GM12878 (cell line): ENCODE results near the gene FER1L5. TPM values are rescaled to one million over a fixed set of nuclear protein-coding genes. Genes with fewer than 3 reads are reported as not detected.

ENCODE experiments used
- BCLAF1 ChIP-seq: fragments of 450-650 bp; IDR thresholded peaks from 2 replicates; pipeline ENCODE4 v1.6.1; 2017; ENCODE audit warnings: antibody characterized with exemption, mild to moderate bottlenecking, moderate library complexity
- CBX3 ChIP-seq: fragments of 200-600 bp; sonication (generic); IDR thresholded peaks from 2 replicates; pipeline ENCODE4 v1.6.1; 2016; ENCODE audit warnings: low read depth, borderline replicate concordance
- E2F4 ChIP-seq: IDR thresholded peaks from 2 replicates; pipeline ENCODE4 v1.6.1; 2012; ENCODE audit warnings: low read depth, low read length, improper control_type of control experiment
- GABPA ChIP-seq: IDR thresholded peaks from 2 replicates; pipeline ENCODE4 v1.6.1; 2014; ENCODE audit warnings: antibody characterized with exemption, low read depth, mild to moderate bottlenecking, inconsistent platforms
- HDAC6 ChIP-seq: fragments of 200-600 bp; sonication (generic); IDR thresholded peaks from one replicate; pipeline ENCODE4 v1.8.0; 2017; ENCODE audit warnings: antibody characterized with exemption; ENCODE audit not compliant: unreplicated experiment
- HDGF ChIP-seq: fragments of 450-650 bp; IDR thresholded peaks from 2 replicates; pipeline ENCODE4 v1.6.1; 2016; ENCODE audit warnings: antibody characterized with exemption
- JUND ChIP-seq: IDR thresholded peaks from 2 replicates; pipeline ENCODE4 v1.6.1; 2012; ENCODE audit warnings: low read depth, mild to moderate bottlenecking, low read length, improper control_type of control experiment, moderate library complexity
- KLF5 ChIP-seq: fragments of 450-650 bp; IDR thresholded peaks from 2 replicates; pipeline ENCODE4 v1.6.1; 2014; ENCODE audit warnings: mild to moderate bottlenecking; ENCODE audit not compliant: partially characterized antibody
- NR2C1 ChIP-seq: fragments of 450-650 bp; IDR thresholded peaks from 2 replicates; pipeline ENCODE4 v1.6.1; 2017; ENCODE audit warnings: antibody characterized with exemption, mild to moderate bottlenecking, moderate library complexity
- NR2C2 ChIP-seq: IDR thresholded peaks from 2 replicates; pipeline ENCODE4 v1.6.1; 2011; ENCODE audit warnings: borderline replicate concordance, low read depth; ENCODE audit not compliant: control insufficient read depth, insufficient read length
- NRF1 ChIP-seq: conservative IDR thresholded peaks from 2 replicates; pipeline ENCODE4 v1.6.1; 2011; ENCODE audit warnings: mild to moderate bottlenecking, low read depth, low read length, improper control_type of control experiment
- PAX8 ChIP-seq: fragments of 450-650 bp; IDR thresholded peaks from 2 replicates; pipeline ENCODE4 v1.6.1; 2017; ENCODE audit warnings: mild to moderate bottlenecking, moderate library complexity
- RAD21 ChIP-seq: IDR thresholded peaks from 2 replicates; pipeline ENCODE4 v1.6.1; 2011; ENCODE audit warnings: mild to moderate bottlenecking, low read depth, low read length, moderate library complexity; ENCODE audit not compliant: insufficient read depth
- SKIL ChIP-seq: fragments of 450-650 bp; IDR thresholded peaks from 2 replicates; pipeline ENCODE4 v1.6.1; 2017; ENCODE audit warnings: mild to moderate bottlenecking, low read depth, inconsistent platforms; ENCODE audit not compliant: poor library complexity, severe bottlenecking
- STAT3 ChIP-seq: IDR thresholded peaks from 2 replicates; pipeline ENCODE4 v1.6.1; 2011; ENCODE audit warnings: low read depth, low read length, improper control_type of control experiment
- SUPT20H ChIP-seq: IDR thresholded peaks from 2 replicates; pipeline ENCODE4 v1.6.1; 2011; ENCODE audit warnings: low read depth, mild to moderate bottlenecking, low read length, moderate library complexity, borderline replicate concordance; ENCODE audit not compliant: control insufficient read depth
- YBX1 ChIP-seq: fragments of 450-650 bp; IDR thresholded peaks from 2 replicates; pipeline ENCODE4 v1.6.1; 2016; ENCODE audit warnings: antibody characterized with exemption
- ZSCAN29 ChIP-seq: fragments of 450-650 bp; IDR thresholded peaks from 2 replicates; pipeline ENCODE4 v1.6.1; 2017; ENCODE audit warnings: mild to moderate bottlenecking, moderate library complexity
- ZZZ3 ChIP-seq: IDR thresholded peaks from 2 replicates; pipeline ENCODE4 v1.6.1; 2011; ENCODE audit warnings: low read depth; ENCODE audit not compliant: control insufficient read depth, insufficient read length
- polyA plus RNA-seq, 11 experiments: library from polyadenylated mRNA; depleted of rRNA in 4 of 11; unstranded in 6 of 11; stranded (reverse) in 5 of 11; fragments of >200 nt; fragmentation: Nextera tagmentation in 4 of 11; fragmentation: Illumina TruSeq in 1 of 11; extraction: Ambion mirVana in 4 of 11; extraction: Trizol in 1 of 11; gene quantifications; 1 replicate in 1 of 11; 2 replicates in 10 of 11; pipeline versions ENCODE4 v1.2.1 to v1.2.3, GENCODE V29; 2011 to 2016; ENCODE audit warnings: inconsistent platforms in 2 of 11, missing spikeins in 2 of 11, low read depth in 1 of 11
- total RNA-seq, 4 experiments: library from RNA; depleted of rRNA in 3 of 4; stranded (reverse); fragments of >200 nt in 3 of 4; fragmentation: Illumina TruSeq in 1 of 4; extraction: Trizol in 1 of 4; gene quantifications; 2 replicates each; pipeline versions ENCODE4 v1.2.1 to v1.2.3, GENCODE V29; 2013 to 2021
- TF ChIP-seq, protein P1 (sequence below): fragments of 450-650 bp; formaldehyde crosslinking; IDR thresholded peaks from 2 replicates; pipeline ENCODE4 v1.5.0; 2022; ENCODE audit warnings: mild to moderate bottlenecking, missing genetic modification characterization

Gene FER1L5
- total and polyA plus RNA-seq, 10 of the 15 experiments (the other 5 are each of a cell fraction or from before 2014, with no cell fraction given), result not detected

- TF ChIP-seq NRF1 (peak; percentile 53), HDAC6 (no peak), CBX3 (no peak), SUPT20H (no peak), PAX8 (no peak), YBX1 (no peak), SKIL (peak; percentile 38), E2F4 (peak; percentile 30; the same call in 1 of the 2 replicates), HDGF (peak; percentile 78; the same call in 1 of the 2 replicates), ZZZ3 (no peak), JUND (peak; percentile 6; the same call in 1 of the 2 replicates), STAT3 (peak; percentile 99; the same call in 1 of the 2 replicates), RAD21 (no peak), NR2C2 (no peak), KLF5 (peak; percentile 96), GABPA (peak; percentile 34; the same call in 1 of the 2 replicates), NR2C1 (no peak), BCLAF1 (no peak), ZSCAN29 (peak; percentile 99)
- TF ChIP-seq, protein P1, sequence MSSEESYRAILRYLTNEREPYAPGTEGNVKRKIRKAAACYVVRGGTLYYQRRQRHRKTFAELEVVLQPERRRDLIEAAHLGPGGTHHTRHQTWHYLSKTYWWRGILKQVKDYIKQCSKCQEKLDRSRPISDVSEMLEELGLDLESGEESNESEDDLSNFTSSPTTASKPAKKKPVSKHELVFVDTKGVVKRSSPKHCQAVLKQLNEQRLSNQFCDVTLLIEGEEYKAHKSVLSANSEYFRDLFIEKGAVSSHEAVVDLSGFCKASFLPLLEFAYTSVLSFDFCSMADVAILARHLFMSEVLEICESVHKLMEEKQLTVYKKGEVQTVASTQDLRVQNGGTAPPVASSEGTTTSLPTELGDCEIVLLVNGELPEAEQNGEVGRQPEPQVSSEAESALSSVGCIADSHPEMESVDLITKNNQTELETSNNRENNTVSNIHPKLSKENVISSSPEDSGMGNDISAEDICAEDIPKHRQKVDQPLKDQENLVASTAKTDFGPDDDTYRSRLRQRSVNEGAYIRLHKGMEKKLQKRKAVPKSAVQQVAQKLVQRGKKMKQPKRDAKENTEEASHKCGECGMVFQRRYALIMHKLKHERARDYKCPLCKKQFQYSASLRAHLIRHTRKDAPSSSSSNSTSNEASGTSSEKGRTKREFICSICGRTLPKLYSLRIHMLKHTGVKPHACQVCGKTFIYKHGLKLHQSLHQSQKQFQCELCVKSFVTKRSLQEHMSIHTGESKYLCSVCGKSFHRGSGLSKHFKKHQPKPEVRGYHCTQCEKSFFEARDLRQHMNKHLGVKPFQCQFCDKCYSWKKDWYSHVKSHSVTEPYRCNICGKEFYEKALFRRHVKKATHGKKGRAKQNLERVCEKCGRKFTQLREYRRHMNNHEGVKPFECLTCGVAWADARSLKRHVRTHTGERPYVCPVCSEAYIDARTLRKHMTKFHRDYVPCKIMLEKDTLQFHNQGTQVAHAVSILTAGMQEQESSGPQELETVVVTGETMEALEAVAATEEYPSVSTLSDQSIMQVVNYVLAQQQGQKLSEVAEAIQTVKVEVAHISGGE (CRISPR knock-in tag), result no peak
Measured at GRCh38 chr2:96638144-96639121, 4.1 kb upstream of the FER1L5 start, which contains the start of gene KANSL3 (continued).
